ENCODE results near the gene CCDC9B.

The CCDC9B gene

GRCh38 chr15:40285554-40286011, 55.2 kb downstream of the CCDC9B start:
- DNase-seq, result no peak

- no peak for DNase-seq
Measured at GRCh38 chr15:40285151-40285550, 55.6 kb downstream of the CCDC9B start.

GRCh38 chr15:40283615-40284300, 57.0 kb downstream of the CCDC9B start:
- DNase-seq, result no peak

GRCh38 chr15:40282869-40283614, 57.7 kb downstream of the CCDC9B start, which contains the start of gene ANKRD63:
Gene ANKRD63 (minus strand): TSS chr15:40283064. CDS start chr15:40282586, 478 bp downstream.
- peak; percentile 13 for DNase-seq

- peak; percentile 13 for DNase-seq
Measured at GRCh38 chr15:40282147-40282868, 58.4 kb downstream of the CCDC9B start.

GRCh38 chr15:40281801-40282146, 59.0 kb downstream of the CCDC9B start:
- no peak for DNase-seq

Data from NCI-H1105 treated with DMSO at 0.1 percent for 48 hours (cell line).